Mucosa of descending colon (tissue), 3 donors: Measurements from ENCODE around the gene SLC66A2. TPM values are rescaled to one million over a fixed set of nuclear protein-coding genes. Genes with fewer than 3 reads are reported as not detected.

ENCODE experiments used
- ATAC-seq: fragments of 200-7000 bp; cut with Tn5 transposase; one replicate; pipeline ENCODE4 v1.9.1; 2020; ENCODE audit warnings: mild to moderate bottlenecking, moderate library complexity
- DNase-seq, 3 donors: peaks; one replicate each; pipeline ENCODE4 v3.0.0-alpha.2; 2020
- H3K36me3 ChIP-seq: fragments of 200-600 bp; one replicate; pipeline ENCODE4 v1.8.0; 2021; ENCODE audit warnings: low read depth, mild to moderate bottlenecking
- H3K4me1 ChIP-seq: fragments of 200-600 bp; one replicate; pipeline ENCODE4 v1.8.0; 2021; ENCODE audit warnings: low read depth, mild to moderate bottlenecking
- H3K4me3 ChIP-seq: fragments of 200-600 bp; one replicate; pipeline ENCODE4 v1.8.0; 2021; ENCODE audit warnings: mild to moderate bottlenecking
- H3K9me3 ChIP-seq: fragments of 200-600 bp; one replicate; pipeline ENCODE4 v1.8.0; 2021; ENCODE audit warnings: mild to moderate bottlenecking
- CTCF ChIP-seq: fragments of 200-600 bp; IDR thresholded peaks from one replicate; pipeline ENCODE4 v1.8.0; 2022; ENCODE audit warnings: antibody characterized with exemption, mild to moderate bottlenecking
- intact Hi-C, 2 donors: fragments of 100-400 bp; cut with DNase I in 1 of 2; cut with micrococcal nuclease in 1 of 2; formaldehyde crosslinking; loops; one replicate each; pipeline versions ENCODE4 v1.11.0 to v1.11.1; 2022; cut with DNase I, micrococcal nuclease
- total RNA-seq, 3 donors: library from RNA; stranded (reverse); fragmentation: NEBNext Ultra II Directional in 2 of 3; extraction: Animal tissue kit (Norgen Biotek cat#: 25700) in 2 of 3; gene quantifications; one replicate each; pipeline versions ENCODE4 v1.2.1 to v1.2.4, GENCODE V29; 2021 to 2023
- donor health status: DM: no; HTN: no; CAD: no; lungs with moderate emphysema.
- donor health status: DM: no; HTN: no; CAD: no.
- donor health status: DM: no; HTN: yes; CAD: no.

The SLC66A2 gene
- total RNA-seq, 3 donors from 2014 or later: 54.5 to 90.1 (median 68.6) TPM

GRCh38 chr18:79888016-79888415, 63.4 kb downstream of the SLC66A2 start:
- H3K9me3 ChIP-seq: peaks cover 59% of the 10 kb centered on the region
- ATAC-seq: no peak
- no peak for TF ChIP-seq CTCF
- peak in 1 of 3 donors; percentile 11 for DNase-seq
- intact Hi-C loops: no loop called here
- H3K4me3 ChIP-seq: no peak overlapping the region
- no peaks in the 10 kb centered on the region for H3K4me1 ChIP-seq
- no peaks in the 10 kb centered on the region for H3K36me3 ChIP-seq

- DNase-seq: peak in 1 of 3 donors; percentile 9
- intact Hi-C loops: no loop called here
- TF ChIP-seq CTCF: no peak
- Histone ChIP-seq H3K4me3 (no peak overlapping the region), H3K36me3 (no peaks in the 10 kb centered on the region), H3K4me1 (no peaks in the 10 kb centered on the region), H3K9me3 (peaks cover 55% of the 10 kb centered on the region)
- ATAC-seq: no peak
These were observed 64.1 kb downstream of the SLC66A2 start for GRCh38 chr18:79887181-79888000.

- H3K9me3 ChIP-seq: peaks cover 33% of the 10 kb centered on the region
- intact Hi-C loops: no loop called here
- H3K4me1 ChIP-seq: no peaks in the 10 kb centered on the region
- H3K4me3 ChIP-seq: no peak overlapping the region
- ATAC-seq (no peak), DNase-seq (no peak)
- no peak for TF ChIP-seq CTCF
- no peaks in the 10 kb centered on the region for H3K36me3 ChIP-seq
These were observed 66.3 kb downstream of the SLC66A2 start for GRCh38 chr18:79884963-79885728.

GRCh38 chr18:79884294-79884962, 67.0 kb downstream of the SLC66A2 start:
- Histone ChIP-seq H3K36me3 (no peaks in the 10 kb centered on the region), H3K9me3 (peaks cover 26% of the 10 kb centered on the region), H3K4me3 (no peak overlapping the region), H3K4me1 (no peaks in the 10 kb centered on the region)
- no peak for DNase-seq
- no peak for TF ChIP-seq CTCF
- ATAC-seq: no peak
- intact Hi-C loops: no loop called here

- ATAC-seq (no peak), DNase-seq (no peak)
- Histone ChIP-seq H3K4me1 (no peaks in the 10 kb centered on the region), H3K9me3 (peaks cover 18% of the 10 kb centered on the region), H3K36me3 (no peaks in the 10 kb centered on the region), H3K4me3 (no peak overlapping the region)
- TF ChIP-seq CTCF: no peak
- intact Hi-C loops: no loop called here
These were observed 67.8 kb downstream of the SLC66A2 start for GRCh38 chr18:79883461-79884293.
